HEK293 (cell line): ENCODE measurements around the gene FIGN.

Experiments used
- CTCF ChIA-PET: fragments of 350-600 bp; formaldehyde crosslinking; extraction: SDS; loops from one replicate; lab custom pipeline; 2021; ENCODE audit warnings: antibody characterized with exemption; lab: Yijun Ruan, JAX
- POLR2A ChIA-PET: fragments of 300-600 bp; formaldehyde crosslinking; extraction: SDS; loops from one replicate; lab custom pipeline; 2020; ENCODE audit warnings: antibody characterized with exemption, inconsistent platforms; lab: Yijun Ruan, JAX
- H3K27ac ChIP-seq: fragments of 200-500 bp; sonication (Bioruptor generic); 2 replicates; pipeline ENCODE4 v1.5.1; 2014; ENCODE audit warnings: low read depth, low read length, control low read depth, inconsistent platforms; ENCODE audit errors: extremely low read depth
- H3K36me3 ChIP-seq, 2 experiments: fragments of 200-500 bp in 1 of 2; sonication (Bioruptor generic) in 1 of 2; 1 replicate in 1 of 2; 2 replicates in 1 of 2; pipeline ENCODE4 v1.5.1; 2014 to 2017; ENCODE audit warnings: inconsistent platforms in 2 of 2, low read length in 2 of 2; ENCODE audit not compliant: control insufficient read depth in 2 of 2, insufficient read depth in 1 of 2
- H3K4me1 ChIP-seq: fragments of 200-500 bp; sonication (Bioruptor generic); 2 replicates; pipeline ENCODE4 v1.5.1; 2014; ENCODE audit warnings: mild to moderate bottlenecking, low read length, inconsistent platforms; ENCODE audit not compliant: control insufficient read depth, insufficient read depth
- H3K4me3 ChIP-seq: 2 replicates; pipeline ENCODE4 v1.5.1; 2011; ENCODE audit warnings: low read depth, mild to moderate bottlenecking, control low read depth, low read length, moderate library complexity
- H3K9me3 ChIP-seq: fragments of 200-500 bp; sonication (Bioruptor generic); 2 replicates; pipeline ENCODE4 v1.5.1; 2014; ENCODE audit warnings: low read depth, low read length, inconsistent platforms; ENCODE audit not compliant: control insufficient read depth, insufficient read depth
- OVOL3 ChIP-seq: fragments of 450-650 bp; formaldehyde crosslinking; IDR thresholded peaks from 2 replicates; pipeline ENCODE4 v1.5.1; 2016; ENCODE audit warnings: missing biosample characterization, missing genetic modification characterization
- PATZ1 ChIP-seq: fragments of 450-650 bp; formaldehyde crosslinking; IDR thresholded peaks from 2 replicates; pipeline ENCODE4 v1.5.1; 2016; ENCODE audit warnings: missing biosample characterization, missing genetic modification characterization
- PRDM4 ChIP-seq: fragments of 450-650 bp; formaldehyde crosslinking; IDR thresholded peaks from 2 replicates; pipeline ENCODE4 v1.5.1; 2017; ENCODE audit warnings: missing biosample characterization, missing genetic modification characterization
- REPIN1 ChIP-seq: fragments of 450-650 bp; formaldehyde crosslinking; IDR thresholded peaks from 2 replicates; pipeline ENCODE4 v1.5.1; 2017; ENCODE audit warnings: missing biosample characterization, missing genetic modification characterization, low read depth
- ZBTB10 ChIP-seq: fragments of 450-650 bp; formaldehyde crosslinking; IDR thresholded peaks from 2 replicates; pipeline ENCODE4 v1.5.1; 2016; ENCODE audit warnings: missing biosample characterization, missing genetic modification characterization
- ZBTB11 ChIP-seq: fragments of 450-650 bp; formaldehyde crosslinking; conservative IDR thresholded peaks from 2 replicates; pipeline ENCODE4 v1.5.1; 2016; ENCODE audit warnings: low read depth, missing biosample characterization, missing genetic modification characterization
- ZBTB17 ChIP-seq: fragments of 450-650 bp; formaldehyde crosslinking; IDR thresholded peaks from 2 replicates; pipeline ENCODE4 v1.5.1; 2016; ENCODE audit warnings: missing biosample characterization, missing genetic modification characterization
- ZNF16 ChIP-seq: fragments of 450-650 bp; formaldehyde crosslinking; IDR thresholded peaks from 2 replicates; pipeline ENCODE4 v1.5.1; 2016; ENCODE audit warnings: low read depth, missing biosample characterization, missing genetic modification characterization
- ZNF174 ChIP-seq: fragments of 450-650 bp; formaldehyde crosslinking; IDR thresholded peaks from 2 replicates; pipeline ENCODE4 v1.5.0; 2017; ENCODE audit warnings: missing biosample characterization, mild to moderate bottlenecking, missing genetic modification characterization
- ZNF239 ChIP-seq: fragments of 450-650 bp; formaldehyde crosslinking; IDR thresholded peaks from 2 replicates; pipeline ENCODE4 v1.5.1; 2016; ENCODE audit warnings: missing biosample characterization, missing genetic modification characterization
- ZNF362 ChIP-seq: fragments of 450-650 bp; formaldehyde crosslinking; IDR thresholded peaks from 2 replicates; pipeline ENCODE4 v1.5.1; 2016; ENCODE audit warnings: missing biosample characterization, missing genetic modification characterization
- ZNF394 ChIP-seq: fragments of 450-650 bp; formaldehyde crosslinking; IDR thresholded peaks from 2 replicates; pipeline ENCODE4 v1.5.1; 2016; ENCODE audit warnings: missing biosample characterization, missing genetic modification characterization, mild to moderate bottlenecking, moderate library complexity, borderline replicate concordance
- ZNF514 ChIP-seq: fragments of 450-650 bp; formaldehyde crosslinking; IDR thresholded peaks from 2 replicates; pipeline ENCODE4 v1.5.1; 2016; ENCODE audit warnings: missing biosample characterization, missing genetic modification characterization
- ZNF529 ChIP-seq: fragments of 450-650 bp; formaldehyde crosslinking; IDR thresholded peaks from 2 replicates; pipeline ENCODE4 v1.5.1; 2017; ENCODE audit warnings: missing genetic modification characterization, missing biosample characterization; ENCODE audit not compliant: insufficient replicate concordance
- ZNF548 ChIP-seq: fragments of 450-650 bp; formaldehyde crosslinking; IDR thresholded peaks from 2 replicates; pipeline ENCODE4 v1.5.1; 2016; ENCODE audit warnings: missing biosample characterization, missing genetic modification characterization
- ZNF624 ChIP-seq: fragments of 450-650 bp; formaldehyde crosslinking; IDR thresholded peaks from 2 replicates; pipeline ENCODE4 v1.5.1; 2017; ENCODE audit warnings: missing biosample characterization, missing genetic modification characterization
- ZNF629 ChIP-seq: fragments of 450-650 bp; formaldehyde crosslinking; IDR thresholded peaks from 2 replicates; pipeline ENCODE4 v1.5.1; 2017; ENCODE audit warnings: missing biosample characterization, missing genetic modification characterization
- ZSCAN30 ChIP-seq: fragments of 450-650 bp; IDR thresholded peaks from 2 replicates; pipeline ENCODE4 v1.5.1; 2018; ENCODE audit warnings: missing biosample characterization, mild to moderate bottlenecking, missing genetic modification characterization, moderate library complexity

FIGN gene

GRCh38 chr2:163698857-163699256 lies 37.0 kb downstream of the FIGN start:
- POLR2A ChIA-PET = interaction anchor here (1.0 kb wide), 1 partner anchor 37 kb away, joined by 3 read pairs; the partner anchor contains the start of gene FIGN
- Histone ChIP-seq H3K36me3 (no peaks in the 10 kb centered on the region), H3K27ac (no peak overlapping the region), H3K4me1 (peaks cover 8% of the 10 kb centered on the region; the same call in 1 of the 2 replicates), H3K4me3 (no peak overlapping the region), H3K9me3 (no peaks in the 10 kb centered on the region)
- no peak for TF ChIP-seq ZNF394
- no peak for TF ChIP-seq ZNF239 (tag by site-specific recombination)
- TF ChIP-seq ZBTB17 (tag by site-specific recombination) = no peak
- TF ChIP-seq OVOL3 (tag by site-specific recombination) = no peak
- no peak for TF ChIP-seq ZNF529 (tag by site-specific recombination)
- no peak for TF ChIP-seq ZBTB11
- TF ChIP-seq REPIN1 = no peak
- no peak for TF ChIP-seq ZNF624 (tag by site-specific recombination)
- TF ChIP-seq ZNF629 (tag by site-specific recombination) = no peak
- TF ChIP-seq PRDM4 = no peak
- no peak for TF ChIP-seq ZNF362 (tag by site-specific recombination)
- no peak for TF ChIP-seq ZBTB10
- CTCF ChIA-PET = interaction anchor here (0.6 to 0.9 kb wide), 3 partner anchors 115 to 780 kb away, joined by 3 to 4 read pairs (median 3); no protein-coding TSS in a partner anchor

- peaks cover 8% of the 10 kb centered on the region; the same call in 1 of the 2 replicates for H3K4me1 ChIP-seq
- no peak overlapping the region for H3K4me3 ChIP-seq
- ChIA-PET POLR2A (no interaction called here), CTCF (no interaction called here)
- H3K36me3 ChIP-seq = no peaks in the 10 kb centered on the region
- H3K27ac ChIP-seq = no peak overlapping the region
- no peaks in the 10 kb centered on the region for H3K9me3 ChIP-seq
- no peak for TF ChIP-seq PATZ1
- no peak for TF ChIP-seq ZNF174 (tag by site-specific recombination)
- no peak for TF ChIP-seq ZNF548 (tag by site-specific recombination)
- TF ChIP-seq ZNF514 = no peak
- TF ChIP-seq ZNF16 (tag by site-specific recombination) = no peak
- no peak for TF ChIP-seq ZSCAN30 (tag by site-specific recombination)
- TF ChIP-seq ZNF629 (tag by site-specific recombination) = no peak
Observed at GRCh38 chr2:163697846-163698637, 37.8 kb downstream of the FIGN start.
